Mucosa of stomach (tissue), 1 donor: ENCODE results near the gene ANAPC2.

Experiments
- H3K27me3 ChIP-seq: one replicate; pipeline ENCODE4 v1.7.0; 2013; ENCODE audit warnings: mild to moderate bottlenecking, low read length; ENCODE audit not compliant: control insufficient read depth, insufficient read depth
- H3K36me3 ChIP-seq: one replicate; pipeline ENCODE4 v1.7.0; 2013; ENCODE audit warnings: low read length; ENCODE audit not compliant: control insufficient read depth, insufficient read depth
- H3K4me1 ChIP-seq: one replicate; pipeline ENCODE4 v1.7.0; 2013; ENCODE audit warnings: mild to moderate bottlenecking, low read length; ENCODE audit not compliant: control insufficient read depth, insufficient read depth
- H3K4me3 ChIP-seq: one replicate; pipeline ENCODE4 v1.7.0; 2013; ENCODE audit warnings: low read length
- H3K9ac ChIP-seq: one replicate; pipeline ENCODE4 v1.7.0; 2013; ENCODE audit warnings: mild to moderate bottlenecking, low read length, moderate library complexity
- H3K9me3 ChIP-seq: one replicate; pipeline ENCODE4 v1.7.0; 2013; ENCODE audit warnings: mild to moderate bottlenecking, low read length, moderate library complexity; ENCODE audit not compliant: control insufficient read depth
- donor health status: Pancreatic carcinoma.

The ANAPC2 gene

GRCh38 chr9:137134191-137134590 lies 54.2 kb downstream of the ANAPC2 start:
- Histone ChIP-seq H3K9me3 (no peaks in the 10 kb centered on the region), H3K27me3 (peaks cover 32% of the 10 kb centered on the region), H3K4me1 (peaks cover 5% of the 10 kb centered on the region), H3K4me3 (no peak overlapping the region), H3K9ac (no peak overlapping the region), H3K36me3 (no peaks in the 10 kb centered on the region)

- no peaks in the 10 kb centered on the region for H3K36me3 ChIP-seq
- no peaks in the 10 kb centered on the region for H3K9me3 ChIP-seq
- no peak overlapping the region for H3K9ac ChIP-seq
Observed at GRCh38 chr9:137130176-137130755, 58.1 kb downstream of the ANAPC2 start.

GRCh38 chr9:137129456-137130175 lies 58.7 kb downstream of the ANAPC2 start:
- peak overlapping the region; percentile 77 for H3K4me3 ChIP-seq
- H3K27me3 ChIP-seq, result no peaks in the 10 kb centered on the region
- peak overlapping the region; percentile 70 for H3K9ac ChIP-seq
- peaks cover 25% of the 10 kb centered on the region for H3K4me1 ChIP-seq
- H3K36me3 ChIP-seq, result no peaks in the 10 kb centered on the region
- H3K9me3 ChIP-seq, result no peaks in the 10 kb centered on the region

More at GRCh38 chr9:137130176-137130755, 58.1 kb downstream of the ANAPC2 start:
- Histone ChIP-seq H3K4me1 (peaks cover 25% of the 10 kb centered on the region), H3K4me3 (peak overlapping the region; percentile 77), H3K27me3 (no peaks in the 10 kb centered on the region)

GRCh38 chr9:137128862-137129455 lies 59.4 kb downstream of the ANAPC2 start:
- Histone ChIP-seq H3K4me3 (peak overlapping the region; percentile 77), H3K27me3 (no peaks in the 10 kb centered on the region), H3K36me3 (no peaks in the 10 kb centered on the region), H3K4me1 (peaks cover 25% of the 10 kb centered on the region), H3K9me3 (no peaks in the 10 kb centered on the region), H3K9ac (peak overlapping the region; percentile 70)

GRCh38 chr9:137128158-137128861 lies 60.0 kb downstream of the ANAPC2 start:
- Histone ChIP-seq H3K9me3 (no peaks in the 10 kb centered on the region), H3K36me3 (no peaks in the 10 kb centered on the region), H3K27me3 (no peaks in the 10 kb centered on the region), H3K4me1 (peaks cover 25% of the 10 kb centered on the region), H3K4me3 (peak overlapping the region; percentile 77), H3K9ac (peak overlapping the region; percentile 70)

- no peaks in the 10 kb centered on the region for H3K27me3 ChIP-seq
- H3K4me3 ChIP-seq, result peak overlapping the region; percentile 77
- H3K4me1 ChIP-seq, result peaks cover 25% of the 10 kb centered on the region
- no peaks in the 10 kb centered on the region for H3K36me3 ChIP-seq
- H3K9me3 ChIP-seq, result no peaks in the 10 kb centered on the region
- peak overlapping the region; percentile 70 for H3K9ac ChIP-seq
Observed at GRCh38 chr9:137127301-137128157, 60.8 kb downstream of the ANAPC2 start.

GRCh38 chr9:137126786-137127185 lies 61.6 kb downstream of the ANAPC2 start:
- Histone ChIP-seq H3K4me3 (peak overlapping the region; percentile 18), H3K4me1 (peaks cover 25% of the 10 kb centered on the region), H3K9me3 (no peaks in the 10 kb centered on the region), H3K27me3 (no peaks in the 10 kb centered on the region), H3K36me3 (no peaks in the 10 kb centered on the region), H3K9ac (peak overlapping the region; percentile 70)
